ENCODE data around the gene EHHADH.

EHHADH gene

DNA sequence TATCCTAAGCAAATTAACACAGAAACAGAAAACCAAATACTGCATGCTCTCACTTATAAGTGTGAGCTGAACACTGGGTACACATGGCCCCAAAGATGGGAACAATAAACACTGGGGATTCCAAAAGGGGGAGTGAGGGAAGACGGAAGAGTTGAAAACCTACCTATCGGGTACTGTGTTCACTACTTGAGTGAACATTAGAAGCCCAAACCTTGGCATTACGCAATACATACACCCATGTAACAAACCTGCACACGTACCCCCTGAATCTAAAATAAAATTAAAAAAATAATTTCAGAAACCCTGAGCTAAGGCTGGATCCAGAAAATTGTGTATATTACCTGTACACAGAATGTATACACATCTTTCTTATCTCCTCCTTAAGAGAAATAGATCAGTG, 58.2 kb downstream of the EHHADH start:
- Histone ChIP-seq H3K27ac (ENCODE audit: low read depth, low read length) (no peak overlapping the region), H3K9me3 (ENCODE audit: insufficient read depth, low read depth, low read length) (no peaks in the 10 kb centered on the region; the same call in 1 of the 2 replicates), H3K4me1 (ENCODE audit: insufficient read depth, low read length) (no peaks in the 10 kb centered on the region), H3K9ac (ENCODE audit: low read depth, low read length) (no peak overlapping the region), H3K27me3 (ENCODE audit: insufficient read depth, low read length) (no peaks in the 10 kb centered on the region), H3K36me3 (ENCODE audit: insufficient read depth, low read length) (no peaks in the 10 kb centered on the region), H3K4me3 (ENCODE audit: low read length) (no peak overlapping the region)
- 85% methylated on average over 4 of the region's 4 CpGs for WGBS

DNA sequence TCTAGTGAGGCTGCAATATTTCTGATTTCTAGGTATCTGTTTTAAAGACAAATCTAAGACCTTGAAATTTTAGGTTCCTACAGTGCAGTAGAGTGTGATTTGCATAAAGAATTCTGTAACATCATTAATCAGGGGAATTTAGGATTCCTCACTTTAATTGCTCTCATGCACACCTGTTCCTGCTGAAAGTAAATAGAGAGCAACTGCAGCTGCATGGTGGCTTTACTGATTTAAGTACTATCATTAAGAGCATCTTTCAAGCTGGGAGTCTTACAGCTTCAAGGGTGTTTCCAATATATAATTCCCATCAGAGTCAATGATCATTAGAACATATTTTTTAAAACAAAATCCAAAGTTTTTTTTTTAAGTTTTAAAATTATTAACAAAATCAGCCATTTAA, 65.0 kb downstream of the EHHADH start:
- Histone ChIP-seq H3K9me3 (ENCODE audit: insufficient read depth, low read depth, low read length) (no peaks in the 10 kb centered on the region), H3K27ac (ENCODE audit: low read depth, low read length) (no peak overlapping the region), H3K4me1 (ENCODE audit: insufficient read depth, low read length) (no peaks in the 10 kb centered on the region), H3K4me3 (ENCODE audit: low read length) (no peak overlapping the region), H3K9ac (ENCODE audit: low read depth, low read length) (no peak overlapping the region), H3K36me3 (ENCODE audit: insufficient read depth, low read length) (no peaks in the 10 kb centered on the region), H3K27me3 (ENCODE audit: insufficient read depth, low read length) (no peaks in the 10 kb centered on the region)

DNA sequence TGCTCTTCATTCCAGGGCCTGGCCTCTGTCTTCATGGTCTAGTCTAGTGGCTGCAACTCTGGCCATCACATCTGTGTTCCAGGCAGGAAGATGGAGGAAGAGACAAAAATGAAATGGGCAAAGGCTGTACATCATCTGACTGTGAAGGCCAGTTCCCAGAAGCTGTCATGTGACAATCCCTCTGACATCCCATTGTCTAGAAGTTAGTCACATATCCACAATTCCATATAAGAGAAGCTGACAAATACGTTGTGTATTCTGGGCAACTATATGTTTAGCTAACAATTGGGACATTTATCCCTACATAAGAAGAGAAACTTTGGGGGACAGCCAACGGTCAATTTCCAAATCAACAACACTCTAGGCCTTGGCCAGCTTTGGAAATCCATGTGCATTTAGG, 66.5 kb downstream of the EHHADH start:
- WGBS, result 100% methylated on average over 1 of the region's 2 CpGs

DNA sequence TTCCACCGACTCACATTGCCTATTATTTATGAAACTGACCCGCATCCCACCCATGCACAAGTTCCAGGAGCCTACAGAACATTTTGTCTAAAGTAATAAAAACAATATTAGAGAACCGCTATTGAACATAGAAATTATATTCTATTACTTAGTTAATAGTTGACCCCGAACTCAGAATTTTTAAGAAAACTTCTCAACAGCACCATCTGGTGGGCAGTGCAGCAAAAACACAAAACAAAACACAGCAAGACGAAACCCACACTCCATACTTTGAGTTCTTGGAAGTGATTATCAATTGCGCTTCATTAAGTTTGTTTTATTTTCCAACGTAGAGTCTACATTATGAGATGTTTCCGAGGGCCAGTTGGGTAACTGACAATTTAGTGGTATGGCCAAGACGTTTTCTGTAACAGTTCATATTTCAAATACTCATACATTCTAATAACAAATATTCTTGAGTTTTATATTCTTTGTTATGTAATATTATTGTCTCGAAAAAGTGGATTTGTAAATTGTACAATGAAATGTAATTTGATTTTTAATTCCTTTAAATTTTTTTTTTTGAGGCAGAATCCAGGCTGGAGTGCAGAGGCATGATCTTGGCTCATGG, 77.0 kb downstream of the EHHADH start:
- H3K27ac ChIP-seq (ENCODE audit: low read depth, low read length), result no peak overlapping the region
- WGBS, result 48% methylated on average over 8 of the region's 10 CpGs
- no peak overlapping the region for H3K9ac ChIP-seq (ENCODE audit: low read depth, low read length)
- H3K4me1 ChIP-seq (ENCODE audit: insufficient read depth, low read length), result peaks cover 12% of the 10 kb centered on the region
- H3K36me3 ChIP-seq (ENCODE audit: insufficient read depth, low read length), result no peaks in the 10 kb centered on the region
- no peak overlapping the region for H3K4me3 ChIP-seq (ENCODE audit: low read length)
- H3K9me3 ChIP-seq (ENCODE audit: insufficient read depth, low read depth, low read length), result no peaks in the 10 kb centered on the region
- no peaks in the 10 kb centered on the region for H3K27me3 ChIP-seq (ENCODE audit: insufficient read depth, low read length)

More for the DNA sequence above, 66.5 kb downstream of the EHHADH start:
- H3K27me3 ChIP-seq (ENCODE audit: insufficient read depth, low read length), result no peaks in the 10 kb centered on the region
- no peaks in the 10 kb centered on the region for H3K36me3 ChIP-seq (ENCODE audit: insufficient read depth, low read length)
- no peak overlapping the region for H3K9ac ChIP-seq (ENCODE audit: low read depth, low read length)
- no peaks in the 10 kb centered on the region for H3K4me1 ChIP-seq (ENCODE audit: insufficient read depth, low read length)
- H3K27ac ChIP-seq (ENCODE audit: low read depth, low read length), result no peak overlapping the region
- H3K9me3 ChIP-seq (ENCODE audit: insufficient read depth, low read depth, low read length), result no peaks in the 10 kb centered on the region
- H3K4me3 ChIP-seq (ENCODE audit: low read length), result no peak overlapping the region

DNA sequence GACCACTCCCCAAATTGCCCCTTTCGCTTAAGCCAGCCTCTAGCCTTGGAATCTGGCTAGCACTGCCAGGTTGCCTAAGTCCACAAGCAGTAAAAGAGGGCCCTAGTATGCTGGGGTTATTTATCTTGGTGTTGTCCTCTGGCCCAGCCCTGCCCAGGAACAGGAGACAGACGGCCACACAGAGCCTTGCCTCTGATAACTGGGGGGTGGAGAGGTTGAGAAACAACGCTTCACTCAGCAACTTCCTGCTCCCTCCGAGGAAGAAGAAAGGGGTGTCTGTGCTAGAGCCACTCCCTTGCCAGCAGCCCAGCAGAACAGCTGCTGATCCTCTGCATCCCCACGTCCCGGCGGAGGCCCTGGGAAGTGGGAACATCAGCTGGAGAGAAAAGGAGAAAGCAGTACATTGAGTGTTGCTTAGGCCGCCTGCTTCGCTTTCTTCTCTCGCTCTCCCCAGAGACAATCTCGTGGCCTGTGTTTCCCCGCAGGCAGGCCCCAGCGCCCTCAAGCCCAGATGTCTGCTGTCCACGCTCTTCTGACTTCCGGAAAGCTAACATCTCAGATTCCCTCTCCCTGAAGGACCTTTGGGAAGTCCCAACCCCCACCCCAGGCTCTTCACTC, 78.4 kb downstream of the EHHADH start:
- Histone ChIP-seq H3K36me3 (ENCODE audit: insufficient read depth, low read length) (no peaks in the 10 kb centered on the region), H3K27me3 (ENCODE audit: insufficient read depth, low read length) (no peaks in the 10 kb centered on the region), H3K4me3 (ENCODE audit: low read length) (no peak overlapping the region; the same call in 1 of the 2 replicates), H3K9ac (ENCODE audit: low read depth, low read length) (peak overlapping the region; percentile 66), H3K4me1 (ENCODE audit: insufficient read depth, low read length) (peaks cover 12% of the 10 kb centered on the region), H3K9me3 (ENCODE audit: insufficient read depth, low read depth, low read length) (no peaks in the 10 kb centered on the region), H3K27ac (ENCODE audit: low read depth, low read length) (0 out of 2 replicates have a peak overlapping the region, but pooled peaks have one; percentile 39)
- WGBS, result 46% methylated on average over 14 of the region's 15 CpGs

DNA sequence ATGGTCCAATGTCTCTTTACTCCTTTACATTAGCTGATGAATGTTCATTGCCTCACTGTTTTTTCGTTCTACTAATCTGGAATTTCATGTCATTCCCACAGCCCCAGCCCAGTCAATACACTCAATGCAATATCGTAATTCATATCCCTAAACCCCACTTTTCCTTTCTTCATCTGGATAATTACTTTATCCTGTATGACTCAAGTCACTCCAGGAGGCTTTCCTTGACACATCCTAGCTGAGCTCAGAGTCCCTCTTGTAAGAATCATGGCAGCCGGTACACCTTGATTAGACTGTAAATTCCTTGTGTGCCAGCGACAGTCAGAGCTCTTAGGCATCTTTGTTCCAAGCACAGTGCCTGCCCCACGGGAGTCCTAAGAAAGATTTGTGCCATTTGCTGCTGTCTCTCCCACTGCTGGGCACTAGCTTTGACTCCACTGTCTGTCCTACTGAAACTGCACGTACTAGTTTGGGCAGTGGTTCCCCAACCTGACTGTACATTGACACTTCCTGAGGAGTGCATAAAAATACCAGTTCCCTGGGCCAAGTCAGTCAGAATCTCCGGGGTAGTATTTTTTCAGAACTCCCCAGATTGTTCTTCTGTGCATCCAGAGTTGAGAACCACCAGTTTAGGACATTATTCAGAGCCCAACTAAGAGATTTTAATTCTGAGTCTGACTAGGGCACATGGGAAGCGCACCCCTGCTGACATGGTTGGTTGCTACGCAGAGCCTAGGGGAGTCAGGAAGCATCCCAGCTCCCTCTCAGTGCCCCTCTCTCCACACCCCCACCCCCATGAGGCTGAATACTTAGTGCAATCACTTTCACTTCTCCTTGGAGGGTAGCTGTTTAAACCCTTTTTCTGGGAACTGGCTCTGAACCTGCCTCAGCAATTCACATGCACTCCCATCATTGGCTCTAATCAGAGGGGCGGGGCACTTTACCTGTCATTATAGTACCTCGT, 81.5 kb downstream of the EHHADH start:
- Histone ChIP-seq H3K27me3 (ENCODE audit: insufficient read depth, low read length) (no peaks in the 10 kb centered on the region), H3K36me3 (ENCODE audit: insufficient read depth, low read length) (no peaks in the 10 kb centered on the region), H3K27ac (ENCODE audit: low read depth, low read length) (no peak overlapping the region), H3K9me3 (ENCODE audit: insufficient read depth, low read depth, low read length) (no peaks in the 10 kb centered on the region), H3K4me3 (ENCODE audit: low read length) (no peak overlapping the region), H3K4me1 (ENCODE audit: insufficient read depth, low read length) (peaks cover 12% of the 10 kb centered on the region), H3K9ac (ENCODE audit: low read depth, low read length) (no peak overlapping the region)
- 82% methylated on average over 11 of the region's 11 CpGs for WGBS

DNA sequence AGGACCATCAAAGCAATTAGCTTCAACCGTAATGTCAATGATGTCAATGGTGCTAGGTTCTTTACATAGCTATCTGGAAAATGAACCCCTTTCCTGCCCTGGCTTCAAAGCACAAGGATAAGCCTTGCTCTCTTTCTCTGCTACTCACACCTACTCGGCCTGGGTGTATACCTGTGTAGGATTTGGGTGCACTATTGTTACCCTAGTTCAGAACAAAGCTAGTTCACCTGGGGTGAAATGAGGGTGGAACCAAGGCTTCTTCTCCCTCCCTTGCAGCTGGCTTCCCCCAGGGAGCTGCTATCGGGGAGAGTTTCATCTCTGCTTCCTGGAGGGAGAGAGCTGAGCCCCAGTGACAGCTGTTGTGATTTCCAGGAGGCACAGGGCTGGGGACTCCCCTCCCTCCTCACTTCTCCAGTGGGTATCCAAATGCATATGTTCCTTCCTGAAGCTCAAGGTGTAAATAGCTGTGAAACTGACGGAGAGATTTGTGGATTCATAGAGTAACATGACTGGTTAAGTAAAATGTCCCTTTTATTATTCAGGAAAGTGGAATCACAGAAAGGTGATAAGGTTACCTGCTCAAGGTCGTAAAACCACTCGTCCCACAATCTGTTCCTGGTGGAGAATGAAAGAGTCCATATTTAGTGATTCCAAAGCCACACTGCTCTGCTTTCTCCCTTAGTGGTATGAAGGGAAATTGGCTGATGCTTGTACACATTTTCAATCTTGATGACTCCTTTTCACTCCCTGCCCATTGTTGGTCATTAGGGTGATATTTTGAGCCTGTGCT, 89.2 kb downstream of the EHHADH start:
- Histone ChIP-seq H3K36me3 (ENCODE audit: insufficient read depth, low read length) (no peaks in the 10 kb centered on the region), H3K9ac (ENCODE audit: low read depth, low read length) (no peak overlapping the region), H3K4me3 (ENCODE audit: low read length) (no peak overlapping the region), H3K9me3 (ENCODE audit: insufficient read depth, low read depth, low read length) (no peaks in the 10 kb centered on the region), H3K4me1 (ENCODE audit: insufficient read depth, low read length) (no peaks in the 10 kb centered on the region), H3K27me3 (ENCODE audit: insufficient read depth, low read length) (no peaks in the 10 kb centered on the region), H3K27ac (ENCODE audit: low read depth, low read length) (no peak overlapping the region)
- WGBS, result 70% methylated on average over 5 of the region's 6 CpGs

DNA sequence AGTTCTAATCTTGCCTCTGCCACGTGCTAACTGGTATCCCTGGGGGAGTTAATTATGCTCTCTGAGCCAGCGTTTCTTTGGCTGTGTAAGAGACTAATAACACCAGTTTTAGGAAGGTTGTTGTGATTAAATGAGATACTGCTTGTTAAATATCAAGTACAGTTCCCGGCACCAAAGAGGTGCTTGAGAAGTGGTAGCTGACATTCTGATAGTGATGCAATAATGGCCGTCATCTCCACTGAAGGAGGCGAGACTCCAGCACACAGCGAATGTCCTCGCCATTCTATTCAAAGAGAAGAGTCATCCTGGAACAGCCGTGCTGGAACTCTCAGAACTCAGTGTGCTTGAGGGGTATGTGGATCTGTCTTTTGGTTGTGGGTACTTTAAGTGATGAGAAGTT, 91.2 kb downstream of the EHHADH start:
- H3K27ac ChIP-seq (ENCODE audit: low read depth, low read length), result no peak overlapping the region
- no peaks in the 10 kb centered on the region for H3K36me3 ChIP-seq (ENCODE audit: insufficient read depth, low read length)
- WGBS, result 89% methylated on average over 8 of the region's 8 CpGs
- H3K27me3 ChIP-seq (ENCODE audit: insufficient read depth, low read length), result no peaks in the 10 kb centered on the region
- no peak overlapping the region for H3K9ac ChIP-seq (ENCODE audit: low read depth, low read length)
- no peaks in the 10 kb centered on the region for H3K4me1 ChIP-seq (ENCODE audit: insufficient read depth, low read length)
- H3K4me3 ChIP-seq (ENCODE audit: low read length), result no peak overlapping the region
- H3K9me3 ChIP-seq (ENCODE audit: insufficient read depth, low read depth, low read length), result no peaks in the 10 kb centered on the region

DNA sequence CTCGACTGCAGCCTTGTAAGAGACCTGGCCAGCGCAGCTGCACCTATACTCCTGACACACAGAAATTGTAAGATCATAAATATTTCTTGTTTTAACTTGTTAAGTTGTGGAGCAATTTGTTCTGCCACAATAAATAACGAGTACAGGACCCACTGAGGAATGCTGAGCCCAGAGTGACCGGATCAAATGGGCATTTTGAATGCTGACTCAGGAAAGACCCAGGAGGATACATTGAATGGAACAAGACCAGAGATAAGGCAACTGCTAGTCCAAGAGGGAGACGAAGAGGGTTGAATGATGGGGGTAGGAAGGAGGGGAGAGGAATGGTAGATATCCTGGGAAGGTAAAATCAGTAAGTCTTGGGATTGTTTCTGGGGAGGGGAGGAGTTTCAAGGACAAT, 92.1 kb downstream of the EHHADH start:
- no peaks in the 10 kb centered on the region for H3K36me3 ChIP-seq (ENCODE audit: insufficient read depth, low read length)
- WGBS, result 92% methylated on average over 4 of the region's 5 CpGs
- no peaks in the 10 kb centered on the region for H3K27me3 ChIP-seq (ENCODE audit: insufficient read depth, low read length)
- no peak overlapping the region for H3K4me3 ChIP-seq (ENCODE audit: low read length)
- no peak overlapping the region for H3K27ac ChIP-seq (ENCODE audit: low read depth, low read length)
- H3K9me3 ChIP-seq (ENCODE audit: insufficient read depth, low read depth, low read length), result no peaks in the 10 kb centered on the region
- no peaks in the 10 kb centered on the region for H3K4me1 ChIP-seq (ENCODE audit: insufficient read depth, low read length)
- H3K9ac ChIP-seq (ENCODE audit: low read depth, low read length), result no peak overlapping the region

DNA sequence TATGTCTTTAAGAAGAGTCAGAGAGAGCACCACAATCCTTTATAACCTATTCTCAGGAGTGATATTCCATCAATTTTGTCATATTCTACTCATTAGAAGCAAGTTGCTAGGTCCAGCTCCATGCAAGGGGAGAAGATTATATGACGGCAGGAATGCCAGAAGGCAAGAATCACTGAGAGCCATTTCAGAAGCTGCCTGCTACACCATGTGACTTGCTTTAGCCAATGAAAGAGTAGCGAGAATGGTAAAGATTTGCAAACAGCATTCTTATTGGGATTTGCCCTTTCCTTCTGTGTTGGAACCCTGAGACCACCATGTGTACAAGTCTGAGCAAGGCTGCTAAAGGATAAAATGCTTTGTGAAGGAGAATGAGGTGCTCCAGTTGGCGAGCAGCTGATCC, 96.5 kb downstream of the EHHADH start:
- Histone ChIP-seq H3K27me3 (ENCODE audit: insufficient read depth, low read length) (peaks cover 13% of the 10 kb centered on the region), H3K4me3 (ENCODE audit: low read length) (no peak overlapping the region), H3K27ac (ENCODE audit: low read depth, low read length) (no peak overlapping the region), H3K9me3 (ENCODE audit: insufficient read depth, low read depth, low read length) (no peaks in the 10 kb centered on the region), H3K4me1 (ENCODE audit: insufficient read depth, low read length) (no peaks in the 10 kb centered on the region), H3K36me3 (ENCODE audit: insufficient read depth, low read length) (no peaks in the 10 kb centered on the region), H3K9ac (ENCODE audit: low read depth, low read length) (no peak overlapping the region)
- WGBS, result 89% methylated on average over 3 of the region's 3 CpGs

Data from HUES64 (cell line).